Endometrium (tissue), 2 donors: ENCODE measurements around the gene CISH.

Source experiments
- FAIRE-seq: peaks from 2 replicates; lab custom pipeline; 2012; peaks lifted over from hg19 to GRCh38; lab: Jason Lieb, UNC
- donor health status: control.
- donor health status: control.

The CISH gene

DNA sequence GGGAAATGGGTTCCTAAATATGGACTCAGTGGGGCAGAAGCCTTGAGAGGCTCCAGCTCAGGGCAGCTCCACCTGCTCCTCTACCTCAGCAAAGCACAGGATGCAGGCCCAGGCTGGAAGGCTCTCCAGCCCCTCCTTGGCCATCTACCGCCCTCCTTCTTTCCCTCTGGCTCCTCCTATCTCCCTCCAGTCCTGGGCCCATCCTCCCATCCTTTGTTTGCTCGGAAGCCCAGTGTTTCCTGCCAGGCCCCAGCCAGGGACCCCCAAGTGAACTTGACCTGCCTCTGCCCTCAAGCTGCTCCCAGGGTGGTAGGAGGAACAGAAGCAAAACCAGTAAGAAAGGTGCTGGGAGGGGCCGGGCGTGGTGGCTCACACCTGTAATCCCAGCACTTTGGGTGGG lies 25.4 kb upstream of the CISH start:
- FAIRE-seq: no peak

DNA sequence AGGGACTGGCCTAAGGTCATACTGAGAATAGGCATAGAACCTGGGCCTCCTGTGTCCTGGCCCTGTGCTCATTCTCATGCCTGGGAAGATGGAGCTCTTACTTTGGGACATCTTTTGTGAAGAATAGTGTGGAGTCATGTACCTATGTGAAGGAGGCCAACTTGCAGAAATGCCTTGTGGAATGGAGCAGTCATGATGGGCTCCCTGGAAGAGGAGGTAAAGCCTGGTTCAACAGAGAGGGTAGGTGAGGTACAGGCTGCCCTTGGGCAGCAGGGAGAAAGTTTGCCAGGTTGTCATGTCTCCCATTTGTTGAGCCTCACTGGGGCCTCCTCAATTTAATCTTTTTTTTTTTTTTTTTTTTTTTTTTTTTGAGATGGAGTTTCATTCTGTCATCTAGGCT lies 23.5 kb upstream of the CISH start:
- FAIRE-seq: no peak

DNA sequence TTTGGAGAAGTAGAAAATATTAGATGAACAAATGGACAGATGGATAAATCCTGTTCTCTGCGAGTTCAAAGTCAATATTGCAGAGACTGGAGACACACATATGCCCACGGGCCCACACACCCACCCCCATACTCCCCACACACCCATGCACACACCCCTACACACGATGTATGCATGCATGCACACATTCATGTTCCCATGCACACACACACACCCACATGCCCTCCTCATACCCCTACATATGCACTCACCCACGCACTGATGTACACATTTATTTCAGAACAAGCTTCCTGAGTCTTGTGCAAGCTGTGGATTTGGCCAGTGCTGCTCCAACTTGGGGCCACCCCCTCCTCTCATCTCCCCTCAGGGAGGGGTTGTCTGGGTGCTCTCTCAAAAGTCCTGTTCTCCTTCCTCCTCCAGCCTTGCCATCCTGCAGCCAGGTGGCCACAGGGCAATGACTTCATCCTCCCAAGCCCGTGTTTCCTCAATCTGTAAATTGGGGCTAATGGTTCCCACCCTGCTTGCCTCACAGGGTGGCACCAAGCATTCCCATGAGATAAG lies 21.7 kb upstream of the CISH start:
- FAIRE-seq: no peak

DNA sequence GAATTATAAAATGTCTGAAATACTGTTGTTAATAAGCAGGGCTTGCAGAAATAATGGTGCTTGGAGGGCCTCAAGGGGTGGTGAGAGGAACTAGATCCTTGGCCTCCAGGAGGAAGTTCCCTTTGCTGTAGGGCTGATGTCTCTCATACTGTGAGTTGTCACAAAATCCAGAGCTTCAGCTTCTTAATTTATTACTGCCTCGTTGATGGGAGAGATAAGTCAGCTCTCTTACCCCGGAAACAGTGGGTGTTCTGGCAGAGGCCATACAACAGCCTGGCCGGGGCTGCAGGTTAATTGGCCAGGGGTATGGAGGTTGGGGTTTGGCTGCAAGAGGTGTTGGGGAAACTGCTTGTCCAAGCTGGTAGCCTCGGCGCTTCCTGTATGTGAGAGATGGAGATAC lies 20.9 kb upstream of the CISH start:
- FAIRE-seq: no peak

DNA sequence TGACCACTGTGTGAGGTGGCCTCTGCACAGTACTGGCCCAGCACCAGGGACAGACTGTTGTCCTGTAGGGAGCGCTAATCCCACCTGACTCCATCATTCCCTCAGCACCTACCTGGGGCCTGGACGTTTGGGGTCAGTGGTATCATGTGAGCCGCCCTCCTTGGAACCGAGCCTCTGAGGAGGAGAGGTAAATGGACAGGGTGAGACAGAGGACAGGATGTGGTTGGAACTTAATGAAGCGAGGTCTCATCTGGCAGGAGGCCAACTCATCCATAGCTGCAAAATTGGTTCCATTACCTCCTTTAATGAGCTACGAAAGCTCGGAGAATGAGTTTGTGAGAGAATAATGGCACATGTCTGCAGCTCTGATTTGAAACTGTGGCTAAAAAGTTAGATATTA lies 19.3 kb upstream of the CISH start:
- FAIRE-seq: no peak

DNA sequence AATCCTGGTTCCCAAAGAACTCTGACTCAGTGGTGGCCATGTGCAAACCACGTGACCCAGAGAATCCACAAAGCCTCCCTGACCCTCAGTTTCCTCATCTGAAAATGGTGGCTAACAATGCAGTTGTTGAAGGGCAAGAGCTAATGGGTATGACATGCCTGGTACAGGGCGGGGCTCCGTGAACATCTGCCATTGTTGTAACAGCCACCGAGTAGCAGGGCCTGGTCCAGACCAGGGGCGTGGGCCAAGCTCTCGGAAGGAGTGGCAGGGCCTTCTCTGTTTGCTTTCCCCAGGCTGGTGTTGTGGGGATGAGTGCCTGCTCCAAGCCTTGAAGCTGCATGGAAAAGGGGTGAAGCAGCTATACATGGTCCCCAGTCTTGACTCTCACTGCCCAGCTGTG lies 18.8 kb upstream of the CISH start:
- FAIRE-seq: no peak

DNA sequence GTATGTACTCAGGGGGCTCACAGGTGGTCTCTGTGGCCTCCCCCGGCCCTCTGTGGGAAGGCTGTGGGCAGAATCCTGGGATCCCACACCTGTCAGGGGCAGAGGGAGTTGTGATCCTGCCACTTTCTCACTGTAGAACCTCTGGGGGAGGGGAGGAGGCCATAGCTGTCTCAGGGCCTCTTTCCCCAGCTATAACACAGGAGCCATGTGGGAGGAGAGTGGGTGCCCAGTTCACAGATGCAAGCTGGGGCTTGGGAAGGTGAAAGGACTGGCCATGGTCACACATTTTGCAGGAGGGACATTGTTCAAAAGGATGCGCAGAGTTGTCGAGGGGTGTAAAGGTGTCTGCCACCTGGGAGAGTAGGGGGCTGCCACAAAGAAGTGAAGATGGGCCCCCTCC lies 17.0 kb upstream of the CISH start:
- no peak for FAIRE-seq

DNA sequence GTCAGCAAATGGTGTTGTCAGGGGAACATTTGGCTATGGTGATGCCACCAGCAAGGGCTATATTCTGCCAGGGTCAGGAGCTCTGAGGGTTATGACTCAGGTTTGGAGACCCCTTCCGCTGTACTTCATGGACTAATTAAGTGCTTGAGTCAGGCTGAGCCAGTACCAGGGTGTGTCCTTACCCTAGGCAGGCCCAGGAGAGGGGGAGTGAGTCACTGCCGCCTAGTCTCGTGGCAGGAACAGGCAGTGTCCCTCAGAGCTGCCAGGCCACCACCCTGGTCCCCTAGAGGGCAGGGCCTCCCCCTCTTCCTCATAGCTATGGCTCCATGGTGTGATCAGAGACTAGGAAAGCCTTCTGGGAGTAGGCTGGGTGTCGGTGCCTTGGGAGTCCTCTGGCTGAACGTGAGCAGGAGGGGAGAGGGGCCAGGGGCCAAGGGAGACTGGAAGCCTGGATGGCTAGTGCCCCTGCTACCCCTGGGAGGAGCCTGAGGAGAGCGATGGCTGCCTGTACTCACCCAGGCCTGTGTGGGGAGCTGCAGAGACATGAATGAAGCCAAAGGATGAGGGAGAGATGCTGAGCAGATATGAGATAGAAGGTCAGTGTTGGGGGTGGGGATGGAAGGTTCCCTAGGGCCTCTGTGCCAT lies 16.0 kb upstream of the CISH start:
- no peak for FAIRE-seq

DNA sequence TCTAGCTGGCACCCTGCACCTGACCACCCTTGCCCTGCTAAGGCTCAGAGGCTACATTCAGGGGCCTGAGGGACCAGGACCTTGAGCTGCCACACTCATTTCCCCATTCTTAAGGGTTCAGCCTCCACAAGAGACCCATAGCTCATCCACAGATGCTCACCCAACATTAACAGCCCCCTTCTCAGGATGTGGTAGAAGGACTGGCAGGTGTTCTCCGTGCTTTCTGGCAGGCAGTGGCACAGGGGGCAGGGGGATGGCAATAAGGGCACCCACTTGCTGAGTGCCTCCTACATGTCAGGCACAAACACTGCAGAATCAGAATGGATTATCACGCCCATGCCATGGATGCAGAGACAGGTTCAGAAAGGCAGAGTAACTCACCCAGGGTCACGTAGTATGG lies 14.8 kb upstream of the CISH start:
- FAIRE-seq: no peak

DNA sequence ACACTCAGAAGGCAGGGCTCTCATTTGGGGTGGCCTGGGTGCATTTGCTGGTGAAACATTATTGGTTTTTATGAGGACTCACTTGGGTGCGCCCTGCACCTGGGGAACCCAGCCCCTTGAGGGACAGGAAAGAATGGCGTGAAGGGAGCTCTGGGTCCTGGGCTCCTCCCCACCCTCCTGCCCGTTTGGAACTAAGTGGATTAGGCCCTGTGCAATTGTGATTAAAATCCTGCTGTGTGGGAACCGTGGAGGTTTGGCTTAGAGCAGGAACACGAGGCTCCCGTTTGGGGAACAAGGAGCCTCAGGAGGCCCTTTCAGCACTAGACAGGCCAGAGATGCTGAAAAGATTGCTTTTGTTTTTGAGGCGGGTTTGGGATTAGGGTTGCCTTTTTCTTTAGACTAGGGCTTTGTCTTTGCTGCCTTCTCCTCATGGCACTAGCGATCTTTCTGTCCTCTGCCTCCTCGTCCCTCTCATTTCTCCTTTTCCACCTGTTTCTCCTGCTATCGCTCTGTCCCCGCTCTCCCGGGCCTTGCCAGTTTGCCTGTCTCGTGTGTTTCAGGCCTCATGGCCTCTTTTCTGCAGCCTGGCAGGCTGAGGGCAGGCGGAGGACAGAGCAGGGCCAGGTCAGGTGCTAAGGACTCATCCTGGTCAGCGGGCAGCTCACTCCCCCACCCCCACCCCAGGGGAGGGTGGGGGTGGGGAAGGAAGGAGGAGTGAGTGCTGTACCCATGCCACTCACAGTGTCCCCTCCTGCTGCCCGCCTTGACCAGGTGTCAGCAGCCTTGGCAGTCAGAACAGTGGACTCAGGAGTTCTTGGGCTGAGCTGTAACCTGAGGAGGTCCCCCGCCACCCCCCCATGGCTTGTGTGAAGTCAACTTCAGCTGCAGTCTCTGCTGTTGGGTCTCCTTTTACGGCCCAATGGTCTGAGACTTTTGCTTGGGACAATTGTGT lies 13.9 kb upstream of the CISH start:
- FAIRE-seq: no peak

DNA sequence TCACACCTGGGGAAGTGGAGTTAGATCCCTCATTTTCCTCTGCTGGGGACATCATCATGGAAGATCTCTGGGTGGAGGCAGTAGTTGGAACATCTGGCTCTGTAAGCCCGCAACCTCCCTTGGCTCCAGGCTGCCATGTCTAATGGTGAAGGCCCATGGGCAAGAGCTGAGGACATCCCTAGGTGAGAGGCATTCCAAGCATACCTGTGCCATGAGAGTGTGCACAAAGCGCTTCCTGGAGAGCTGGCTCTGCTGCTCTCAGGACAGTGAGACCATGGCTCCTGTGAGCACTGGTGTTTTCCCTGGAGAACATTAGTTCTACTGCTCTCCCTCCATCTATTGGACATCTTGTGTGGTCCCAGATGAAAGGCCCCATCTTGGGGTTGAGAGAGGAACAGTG lies 13.1 kb upstream of the CISH start:
- no peak for FAIRE-seq

DNA sequence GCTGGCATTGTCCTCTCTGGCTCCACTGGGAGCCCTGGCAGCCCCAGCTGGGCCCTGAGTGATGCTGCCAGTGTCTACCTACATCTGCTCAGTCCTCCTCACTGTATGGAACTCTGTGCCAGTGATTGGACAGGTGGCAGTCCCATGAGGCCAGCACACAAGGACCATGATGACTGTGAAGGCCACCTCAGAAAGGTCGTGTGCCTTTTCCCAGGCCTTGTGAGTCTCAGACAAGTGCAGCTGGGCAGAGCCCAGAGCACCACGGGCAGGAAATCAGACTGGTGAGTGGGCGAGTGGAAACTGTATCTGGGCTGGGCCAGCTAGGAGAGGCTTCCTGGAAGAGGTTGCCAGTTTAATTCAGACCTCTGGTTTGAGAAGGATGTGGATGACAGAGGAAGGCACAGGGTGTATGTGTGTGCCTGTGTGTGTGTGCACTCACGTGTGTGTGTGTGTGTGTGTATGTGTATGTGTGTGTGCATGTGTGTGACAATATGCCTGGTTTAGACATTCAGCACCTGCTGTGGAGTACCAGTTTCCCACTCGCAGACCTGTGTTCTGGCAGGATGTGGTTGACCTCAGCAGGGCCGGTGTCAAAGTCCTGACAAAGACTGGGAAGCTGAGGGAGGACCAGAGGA lies 12.4 kb upstream of the CISH start:
- FAIRE-seq: no peak

DNA sequence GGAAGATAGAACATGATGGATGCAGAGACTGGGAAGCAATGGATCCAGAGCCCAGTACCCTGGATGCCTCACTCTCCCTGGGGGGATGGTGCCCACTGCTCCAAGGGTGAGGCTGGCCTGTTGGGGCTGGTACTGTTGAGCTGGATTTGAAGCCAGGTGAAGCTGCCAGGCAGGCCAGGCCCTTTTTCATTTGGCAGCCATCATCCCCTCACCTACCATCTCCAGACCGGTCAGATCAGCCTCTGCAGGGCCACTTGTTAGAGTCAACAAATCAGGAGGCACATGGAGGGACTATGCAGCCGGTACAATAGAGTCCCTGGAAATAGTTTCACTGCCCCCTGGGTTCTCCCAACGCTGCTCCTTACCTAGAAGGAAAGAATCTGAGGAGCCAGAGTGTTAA lies 11.3 kb upstream of the CISH start:
- FAIRE-seq: no peak

DNA sequence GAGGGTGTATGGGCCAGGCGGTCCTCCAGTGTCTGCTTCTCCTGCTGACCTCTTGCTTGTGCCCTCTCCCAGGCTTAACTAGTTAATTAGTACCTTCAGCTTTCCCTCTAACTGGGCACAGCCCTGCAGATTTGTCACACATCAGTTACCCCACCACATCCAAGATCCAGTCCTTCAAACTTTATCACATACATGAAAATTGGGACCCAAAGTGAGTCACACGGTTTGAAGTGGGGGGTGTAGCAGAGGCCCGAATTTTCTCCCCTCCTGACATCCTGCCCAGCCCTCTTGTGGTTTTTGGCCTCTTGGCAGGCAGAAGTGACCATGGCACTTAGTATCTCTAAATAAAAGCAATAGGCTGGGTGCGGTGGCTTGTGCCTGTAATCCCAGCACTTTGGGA lies 9.2 kb upstream of the CISH start:
- no peak for FAIRE-seq

DNA sequence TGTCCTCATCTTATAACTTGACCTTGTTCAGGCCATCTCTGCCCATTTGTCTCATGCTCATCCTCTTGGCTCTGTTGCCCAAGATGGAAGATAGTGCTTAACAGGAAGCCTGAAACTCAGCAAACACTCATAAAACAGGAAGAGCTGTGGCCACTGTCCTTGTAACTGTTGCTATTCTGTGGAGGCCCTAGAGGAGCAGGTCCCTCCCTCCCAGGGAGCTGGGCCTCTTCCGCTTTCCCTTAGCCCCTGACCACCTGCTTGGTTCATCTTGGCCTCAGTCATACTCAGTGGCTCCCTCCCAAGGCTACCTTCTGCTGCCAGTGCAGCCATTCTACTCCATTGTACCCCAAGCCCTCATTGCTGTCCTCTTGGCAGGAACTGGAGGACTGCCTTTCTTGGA lies 8.8 kb upstream of the CISH start:
- FAIRE-seq: no peak

DNA sequence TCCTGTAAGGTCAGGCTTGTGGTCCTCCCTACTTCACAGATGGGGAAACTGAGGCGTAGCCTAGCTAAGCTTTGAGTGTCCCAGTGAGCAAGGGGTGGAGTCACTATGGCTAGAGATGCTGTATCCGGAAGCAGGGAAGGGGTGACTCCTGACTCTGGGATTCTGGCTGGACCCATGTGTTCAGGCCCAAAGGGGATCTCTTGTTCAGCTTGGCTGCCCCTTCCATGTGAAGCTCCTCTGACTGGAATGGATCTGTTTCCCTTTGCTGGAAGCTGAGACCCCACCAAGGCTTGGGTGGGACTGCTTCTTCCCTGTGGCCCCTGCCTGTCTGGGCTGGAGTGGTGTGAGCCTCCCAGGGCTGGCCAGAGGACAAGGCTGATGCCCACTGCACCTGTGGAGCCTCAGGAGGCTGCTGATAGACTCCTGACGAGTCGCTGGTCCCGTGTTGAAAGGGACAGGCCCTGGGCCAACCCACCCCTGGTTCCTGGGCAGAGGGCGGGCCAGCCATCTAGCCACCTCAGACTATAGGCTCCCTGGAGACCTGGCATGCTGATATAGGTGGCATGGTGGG lies 6.4 kb upstream of the CISH start:
- no peak for FAIRE-seq

DNA sequence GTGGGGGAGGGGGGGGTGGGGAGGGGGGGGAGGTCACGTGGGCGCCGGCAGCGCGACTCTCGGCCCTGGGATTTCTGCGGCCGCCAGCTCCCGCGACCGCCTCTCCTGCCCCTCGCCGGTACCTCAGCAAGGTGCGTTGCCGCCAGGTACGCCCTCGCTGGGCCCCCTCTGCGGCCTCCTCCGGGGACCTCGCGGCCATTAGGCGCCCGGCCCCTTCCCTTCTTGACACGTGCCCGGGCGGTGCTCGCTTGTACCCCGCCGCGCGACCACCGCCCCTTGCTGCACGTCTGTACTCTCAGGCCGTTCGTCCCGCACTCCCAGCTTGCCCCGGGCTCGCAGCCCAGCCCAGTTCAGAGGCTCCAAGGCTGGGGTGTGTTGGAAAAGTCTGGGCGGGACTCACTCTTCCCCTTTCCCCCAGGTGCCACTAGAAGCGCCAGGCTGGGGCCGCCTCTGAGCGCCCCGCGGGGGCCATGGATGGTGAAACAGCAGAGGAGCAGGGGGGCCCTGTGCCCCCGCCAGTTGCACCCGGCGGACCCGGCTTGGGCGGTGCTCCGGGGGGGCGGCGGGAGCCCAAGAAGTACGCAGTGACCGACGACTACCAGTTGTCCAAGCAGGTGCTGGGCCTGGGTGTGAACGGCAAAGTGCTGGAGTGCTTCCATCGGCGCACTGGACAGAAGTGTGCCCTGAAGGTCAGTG lies 5.7 kb upstream of the CISH start, which contains the start of gene MAPKAPK3:
Gene MAPKAPK3 (plus strand): TSS at position 56 of the 696 bp plus-strand sequence. CDS start 415 bp downstream, at position 471.
- no peak for FAIRE-seq

DNA sequence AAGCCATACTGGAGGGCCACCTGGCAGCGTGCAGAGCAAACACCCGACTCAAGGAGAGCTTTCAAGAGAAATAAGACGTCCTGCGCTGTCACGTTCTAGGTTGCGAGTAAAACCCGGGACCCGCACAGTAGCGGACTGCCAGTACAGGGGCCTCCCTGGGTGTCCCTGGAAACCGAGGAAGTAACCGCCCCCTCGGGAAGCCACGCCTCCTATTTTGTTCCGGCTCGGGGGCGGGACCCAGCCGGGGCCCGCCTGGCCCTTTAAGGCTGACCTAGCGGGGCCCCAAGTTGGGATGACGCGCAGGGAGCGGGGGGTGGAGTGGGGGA lies 5.2 kb upstream of the CISH start:
- no peak for FAIRE-seq

DNA sequence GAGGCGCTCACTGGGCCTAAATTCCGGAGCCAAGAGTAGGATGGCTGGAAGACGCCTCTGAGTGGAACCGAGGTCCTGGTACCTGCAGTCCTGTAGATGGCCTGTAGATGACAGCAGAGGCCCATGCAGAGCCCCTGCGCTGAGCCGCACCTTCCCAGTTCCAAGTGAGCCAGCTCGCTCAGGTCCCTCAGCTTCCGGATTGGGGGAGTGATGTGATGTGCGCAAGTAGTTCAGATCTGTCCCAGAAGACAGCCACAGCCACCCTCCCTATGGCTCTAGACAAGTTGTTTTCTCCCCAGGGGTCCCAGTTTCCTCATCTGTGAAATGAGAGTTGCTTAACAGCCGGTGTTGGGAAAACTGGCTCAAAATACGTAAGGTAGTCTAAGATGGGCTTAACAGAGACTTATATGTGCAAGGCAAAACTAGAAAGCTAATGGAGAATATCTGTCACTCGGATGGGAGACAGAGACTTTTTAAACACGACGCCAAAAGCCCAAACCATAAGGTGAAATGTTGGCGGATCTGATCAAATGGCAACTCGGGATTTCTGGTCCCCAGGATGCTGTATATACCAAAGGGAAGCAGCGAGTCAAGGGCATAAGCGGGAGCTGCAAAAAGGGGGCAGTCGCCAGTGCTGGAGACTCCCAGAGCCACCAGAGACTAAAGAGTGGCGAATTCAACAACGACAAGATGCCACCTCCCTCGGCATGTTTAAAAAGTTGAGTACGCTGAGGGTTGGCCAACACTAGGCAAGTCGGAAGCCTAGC lies 4.6 kb upstream of the CISH start:
- no peak for FAIRE-seq

DNA sequence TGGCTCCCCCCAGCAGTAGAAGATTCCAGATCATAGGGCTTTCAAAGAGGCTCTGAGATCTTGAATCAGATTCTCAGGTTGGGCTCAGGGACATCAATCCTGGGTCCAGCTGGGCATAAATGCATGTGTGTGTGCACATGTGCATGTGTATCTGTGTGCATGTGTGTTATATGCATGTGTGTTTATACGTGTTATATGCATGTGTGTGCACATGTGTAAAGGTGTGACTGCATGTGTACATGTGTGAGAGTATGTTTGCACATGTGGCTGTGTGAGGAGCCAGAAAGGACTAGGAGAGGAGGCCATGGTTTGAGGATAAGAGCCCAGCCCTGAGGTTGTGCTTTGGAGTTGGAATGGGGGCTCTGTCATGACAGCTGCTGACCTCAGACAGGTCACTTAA lies 3.6 kb upstream of the CISH start:
- no peak for FAIRE-seq
